Measurements from ENCODE around the gene RSPO4. TPM values are rescaled to one million over a fixed set of nuclear protein-coding genes. Genes with fewer than 3 reads are reported as not detected.

RSPO4 gene
- total RNA-seq, 2 experiments from 2014 or later, result 0.14 to 0.25 TPM

GRCh38 chr20:1041845-1042390 lies 39.8 kb upstream of the RSPO4 start:
- H3K27me3 Mint-ChIP-seq, result peaks cover 9% of the 10 kb centered on the region
- no peaks in the 10 kb centered on the region for H3K4me1 Mint-ChIP-seq (ENCODE audit: low read depth)
- H3K36me3 Mint-ChIP-seq (ENCODE audit: low read depth), result no peaks in the 10 kb centered on the region
- H3K9me3 ChIP-seq (ENCODE audit: control insufficient read depth in 1 of 2, insufficient read depth in 1 of 2, low read length in 2 of 2), result no peaks in the 10 kb centered on the region
- DNase-seq (no peak), ATAC-seq (ENCODE audit: poor library complexity) (no peak)
- TF ChIP-seq CTCF (IDR thresholded peaks at IDR 0.05), result no peak
- no peak overlapping the region for H3K4me3 Mint-ChIP-seq
- H3K9me3 Mint-ChIP-seq, result no peaks in the 10 kb centered on the region
- no peaks in the 10 kb centered on the region for H3K27me3 ChIP-seq (ENCODE audit: control insufficient read depth in 1 of 2, insufficient read depth in 2 of 2, low read length in 2 of 2)
- no peak overlapping the region for H3K4me3 ChIP-seq (ENCODE audit: low read length)
- H3K27ac ChIP-seq (ENCODE audit: low read depth in 1 of 2, low read length in 2 of 2), result no peak overlapping the region
- POLR2A ChIA-PET, result no interaction called here
- H3K27ac Mint-ChIP-seq, result no peak overlapping the region
- H3K36me3 ChIP-seq (ENCODE audit: insufficient read depth, low read length), result no peaks in the 10 kb centered on the region
- CTCF ChIA-PET, result no interaction called here
- no peaks in the 10 kb centered on the region for H3K4me1 ChIP-seq (ENCODE audit: insufficient read depth, low read length)
- intact Hi-C loops (cut with DNase I, micrococcal nuclease), result no loop called here

- CTCF ChIA-PET, result no interaction called here
- ATAC-seq (ENCODE audit: poor library complexity), result no peak
- POLR2A ChIA-PET, result no interaction called here
These were observed 36.1 kb upstream of the RSPO4 start for GRCh38 chr20:1038205-1038604.

GRCh38 chr20:1037039-1037438 lies 34.9 kb upstream of the RSPO4 start:
- CTCF ChIA-PET, result no interaction called here
- H3K4me1 ChIP-seq (ENCODE audit: insufficient read depth, low read length), result no peaks in the 10 kb centered on the region
- intact Hi-C loops (cut with DNase I, micrococcal nuclease), result no loop called here
- no peaks in the 10 kb centered on the region for H3K36me3 ChIP-seq (ENCODE audit: insufficient read depth, low read length)
- no peak overlapping the region for H3K27ac ChIP-seq (ENCODE audit: low read depth in 1 of 2, low read length in 2 of 2)
- Mint-ChIP-seq H3K9me3 (no peaks in the 10 kb centered on the region), H3K27me3 (peaks cover 35% of the 10 kb centered on the region), H3K36me3 (ENCODE audit: low read depth) (no peaks in the 10 kb centered on the region), H3K4me1 (ENCODE audit: low read depth) (no peaks in the 10 kb centered on the region), H3K27ac (no peak overlapping the region), H3K4me3 (no peak overlapping the region)
- H3K4me3 ChIP-seq (ENCODE audit: low read length), result no peak overlapping the region
- H3K27me3 ChIP-seq (ENCODE audit: control insufficient read depth in 1 of 2, insufficient read depth in 2 of 2, low read length in 2 of 2), result no peaks in the 10 kb centered on the region
- ATAC-seq (ENCODE audit: poor library complexity) (no peak), DNase-seq (no peak)
- no peak for TF ChIP-seq CTCF (IDR thresholded peaks at IDR 0.05)
- H3K9me3 ChIP-seq (ENCODE audit: control insufficient read depth in 1 of 2, insufficient read depth in 1 of 2, low read length in 2 of 2), result peaks cover 0 to 3% of the 10 kb centered on the region in 2 experiments
- POLR2A ChIA-PET, result no interaction called here

More at GRCh38 chr20:1038205-1038604, 36.1 kb upstream of the RSPO4 start:
- no peak for DNase-seq
- Histone ChIP-seq H3K27me3 (ENCODE audit: control insufficient read depth in 1 of 2, insufficient read depth in 2 of 2, low read length in 2 of 2) (no peaks in the 10 kb centered on the region), H3K4me3 (ENCODE audit: low read length) (no peak overlapping the region), H3K36me3 (ENCODE audit: insufficient read depth, low read length) (no peaks in the 10 kb centered on the region), H3K27ac (ENCODE audit: low read depth in 1 of 2, low read length in 2 of 2) (no peak overlapping the region), H3K4me1 (ENCODE audit: insufficient read depth, low read length) (no peaks in the 10 kb centered on the region), H3K9me3 (ENCODE audit: control insufficient read depth in 1 of 2, insufficient read depth in 1 of 2, low read length in 2 of 2) (peaks cover 0 to 3% of the 10 kb centered on the region in 2 experiments)
- H3K9me3 Mint-ChIP-seq, result no peaks in the 10 kb centered on the region
- intact Hi-C loops (cut with DNase I, micrococcal nuclease), result no loop called here
- peaks cover 33% of the 10 kb centered on the region for H3K27me3 Mint-ChIP-seq
- no peak for TF ChIP-seq CTCF (IDR thresholded peaks at IDR 0.05)
- no peaks in the 10 kb centered on the region for H3K4me1 Mint-ChIP-seq (ENCODE audit: low read depth)
- no peak overlapping the region for H3K4me3 Mint-ChIP-seq
- no peak overlapping the region for H3K27ac Mint-ChIP-seq
- no peaks in the 10 kb centered on the region for H3K36me3 Mint-ChIP-seq (ENCODE audit: low read depth)
